Fibroblast of villous mesenchyme (primary cell): Measurements from ENCODE around the gene TCHH. TPM values are rescaled to one million over a fixed set of nuclear protein-coding genes. Genes with fewer than 3 reads are reported as not detected.
A peak's percentile ranks its signal among the peaks of the same experiment; 100 is the strongest.

Experiments used
- DNase-seq: peaks from one replicate; pipeline ENCODE4 v3.0.0-alpha.2; 2010; ENCODE audit warnings: low read depth
- H3K4me3 ChIP-seq: 2 replicates; pipeline ENCODE4 v1.5.1; 2011; ENCODE audit warnings: low read depth, mild to moderate bottlenecking, low read length
- CTCF ChIP-seq: IDR thresholded peaks from 2 replicates; pipeline ENCODE4 v1.5.1; 2012; ENCODE audit warnings: low read depth, mild to moderate bottlenecking, low read length; ENCODE audit not compliant: insufficient read depth
- total RNA-seq: library from RNA; depleted of rRNA; stranded (reverse); fragments of >200 nt; gene quantifications from 2 replicates; pipeline ENCODE4 v1.2.3, GENCODE V29; 2012

The TCHH gene
- total RNA-seq, 1 donor, result under 0.01 TPM

DNA sequence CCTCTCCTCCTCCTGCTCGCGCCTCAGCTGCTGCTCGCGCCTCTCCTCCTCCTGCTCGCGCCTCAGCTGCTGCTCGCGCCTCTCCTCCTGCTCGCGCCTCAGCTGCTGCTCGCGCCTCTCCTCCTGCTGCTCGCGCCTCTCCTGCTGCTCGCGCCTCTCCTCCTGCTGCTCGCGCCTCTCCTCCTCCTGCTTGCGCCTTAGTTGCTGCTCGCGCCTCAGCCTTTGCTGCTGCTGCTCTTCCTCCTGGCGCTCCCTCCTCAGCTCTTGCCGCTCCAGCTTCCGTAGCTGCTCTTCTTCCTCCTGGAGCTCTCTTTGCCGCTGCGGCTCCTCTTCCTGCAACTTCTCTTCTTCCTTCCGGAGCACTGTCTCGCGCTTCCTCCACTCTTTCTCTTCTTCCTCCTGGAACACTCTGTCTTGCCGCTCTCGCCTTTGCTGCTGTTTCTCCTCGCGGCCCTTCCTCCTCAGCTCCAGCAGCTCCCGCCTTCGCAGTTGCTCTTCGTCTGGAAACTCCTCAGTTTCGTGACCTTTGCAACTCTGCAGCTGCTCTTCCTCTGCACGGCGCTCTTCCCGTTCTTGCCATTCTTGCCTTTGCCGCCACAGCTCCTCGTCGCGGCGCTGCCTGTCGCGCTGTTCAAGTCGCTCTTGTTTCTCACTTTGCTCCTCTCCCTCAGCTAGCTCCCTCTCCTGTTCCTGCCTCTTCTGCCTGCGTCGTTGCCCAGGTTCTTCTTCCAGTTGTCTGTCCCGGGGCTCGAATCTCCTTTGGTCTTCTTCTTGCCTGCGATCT lies 3.0 kb downstream of the TCHH start:
- no peak for TF ChIP-seq CTCF
- no peak for DNase-seq
- peak overlapping the region; percentile 2 for H3K4me3 ChIP-seq

- peak overlapping the region; percentile 51 for H3K4me3 ChIP-seq
- TF ChIP-seq CTCF, result no peak
- peak; percentile 9 for DNase-seq
Observed at GRCh38 chr1:152111515-152111968, 3.7 kb downstream of the TCHH start.

GRCh38 chr1:152110860-152111514 lies 4.3 kb downstream of the TCHH start:
- peak overlapping the region; percentile 51 for H3K4me3 ChIP-seq
- DNase-seq, result peak; percentile 28
- TF ChIP-seq CTCF, result no peak

GRCh38 chr1:152110365-152110859 lies 4.8 kb downstream of the TCHH start:
- TF ChIP-seq CTCF, result no peak
- peak; percentile 29 for DNase-seq
- peak overlapping the region; percentile 51 for H3K4me3 ChIP-seq

GRCh38 chr1:152109998-152110294 lies 5.3 kb downstream of the TCHH start:
- H3K4me3 ChIP-seq, result peak overlapping the region; percentile 51
- DNase-seq, result no peak
- TF ChIP-seq CTCF, result no peak

- DNase-seq, result no peak
- no peak for TF ChIP-seq CTCF
- no peak overlapping the region for H3K4me3 ChIP-seq
Observed at GRCh38 chr1:152109231-152109997, 5.8 kb downstream of the TCHH start.
